Erythroblast (primary cell): ENCODE measurements around the gene RAB11FIP3.
A peak's percentile ranks its signal among the peaks of the same experiment; 100 is the strongest.

Experiments used
- DNase-seq, 2 experiments: peaks; one replicate each; lab custom pipeline; 2025; lab: John Stamatoyannopoulos, UW
- GATA1 ChIP-seq: IDR thresholded peaks from 2 replicates; pipeline ENCODE4 v1.6.1; 2011; ENCODE audit warnings: low read depth, mild to moderate bottlenecking, control low read depth, low read length, moderate library complexity
- POLR2A ChIP-seq: IDR thresholded peaks from 2 replicates; pipeline ENCODE4 v1.6.1; 2011; ENCODE audit warnings: mild to moderate bottlenecking, low read length

The RAB11FIP3 gene

GRCh38 chr16:546909-547770, 121.7 kb downstream of the RAB11FIP3 start:
- DNase-seq: peak; percentile 75 to 83
- no peak for TF ChIP-seq GATA1
- TF ChIP-seq POLR2A: no peak

GRCh38 chr16:548586-548985, 123.1 kb downstream of the RAB11FIP3 start:
- no peak for DNase-seq
- TF ChIP-seq GATA1 (no peak), POLR2A (no peak)

- peak; percentile 37 to 46 for DNase-seq
- no peak for TF ChIP-seq GATA1
- no peak for TF ChIP-seq POLR2A
Measured at GRCh38 chr16:549544-550263, 124.3 kb downstream of the RAB11FIP3 start.

- no peak for TF ChIP-seq GATA1
- DNase-seq: no peak
Measured at GRCh38 chr16:551210-551609, 125.8 kb downstream of the RAB11FIP3 start.

- TF ChIP-seq POLR2A: no peak
- no peak for TF ChIP-seq GATA1
- no peak for DNase-seq
Measured at GRCh38 chr16:552171-552570, 126.7 kb downstream of the RAB11FIP3 start.

- TF ChIP-seq GATA1 (no peak), POLR2A (no peak)
- DNase-seq: no peak
Measured at GRCh38 chr16:553601-554296, 128.3 kb downstream of the RAB11FIP3 start.

GRCh38 chr16:554297-554621, 128.8 kb downstream of the RAB11FIP3 start:
- DNase-seq: no peak
- no peak for TF ChIP-seq GATA1
- no peak for TF ChIP-seq POLR2A

- TF ChIP-seq POLR2A: no peak
- no peak for DNase-seq
Measured at GRCh38 chr16:554640-555365, 129.4 kb downstream of the RAB11FIP3 start.

- no peak for DNase-seq
- no peak for TF ChIP-seq POLR2A
- no peak for TF ChIP-seq GATA1
Measured at GRCh38 chr16:555528-556473, 130.4 kb downstream of the RAB11FIP3 start.

GRCh38 chr16:556474-557173, 131.2 kb downstream of the RAB11FIP3 start:
- TF ChIP-seq POLR2A (no peak), GATA1 (no peak)
- no peak for DNase-seq

GRCh38 chr16:557463-558297, 132.2 kb downstream of the RAB11FIP3 start:
- no peak for DNase-seq
- TF ChIP-seq POLR2A: no peak
- TF ChIP-seq GATA1: no peak
